A549 (cell line): ENCODE data around the gene DNAJB14. TPM values are rescaled to one million over a fixed set of nuclear protein-coding genes. Genes with fewer than 3 reads are reported as not detected.

Source experiments
- ATAC-seq, 2 experiments: fragments of 200-7000 bp in 1 of 2; fragments of >200 bp in 1 of 2; cut with Nextera tagmentation in 1 of 2; cut with Tn5 transposase in 1 of 2; 3 replicates each; pipeline versions ENCODE4 v1.8.0 to v1.9.1; 2018 to 2020; ENCODE audit warnings: mild to moderate bottlenecking in 1 of 2, moderate library complexity in 1 of 2
- CTCF ChIA-PET: fragments of 300-600 bp; sonication (Branson Sonifier 250); formaldehyde crosslinking; extraction: SDS; loops from one replicate; lab custom pipeline; 2021; ENCODE audit warnings: antibody characterized with exemption, inconsistent platforms; lab: Yijun Ruan, JAX
- POLR2A ChIA-PET: fragments of 350-600 bp; formaldehyde crosslinking; extraction: SDS; loops from one replicate; lab custom pipeline; 2021; ENCODE audit warnings: antibody characterized with exemption, inconsistent platforms; lab: Yijun Ruan, JAX
- DNase-seq, 2 experiments: peaks; one replicate each; pipeline versions ENCODE4 v3.0.0 to v3.0.0-alpha.2; 2011 to 2016; ENCODE audit warnings: low read depth in 1 of 2, low spot score in 1 of 2
- FAIRE-seq: peaks from 2 replicates; lab custom pipeline; 2011; peaks lifted over from hg19 to GRCh38; lab: Jason Lieb, UNC
- H3K27ac ChIP-seq, 2 experiments: fragments of >200 bp; sonication (Bioruptor Twin); formaldehyde crosslinking; 3 replicates each; pipeline ENCODE4 v1.5.1; 2016 to 2017
- H3K4me1 ChIP-seq: fragments of >200 bp; sonication (Bioruptor Twin); formaldehyde crosslinking; 3 replicates; pipeline ENCODE4 v1.6.1; 2016
- H3K4me2 ChIP-seq: fragments of >200 bp; sonication (Bioruptor Twin); formaldehyde crosslinking; 3 replicates; pipeline ENCODE4 v1.6.1; 2016
- H3K4me3 ChIP-seq: fragments of >200 bp; sonication (Bioruptor Twin); formaldehyde crosslinking; 3 replicates; pipeline ENCODE4 v1.5.1; 2016
- H3K9me3 ChIP-seq: fragments of >200 bp; sonication (Bioruptor Twin); formaldehyde crosslinking; 3 replicates; pipeline ENCODE4 v1.6.1; 2016
- BCL3 ChIP-seq: fragments of >200 bp; sonication (Bioruptor Twin); formaldehyde crosslinking; IDR thresholded peaks from 3 replicates; pipeline ENCODE4 v1.6.1; 2016
- CBX2 ChIP-seq: fragments of 200-600 bp; sonication (generic); IDR thresholded peaks from 2 replicates; pipeline ENCODE4 v1.6.1; 2016; ENCODE audit warnings: low read depth, mild to moderate bottlenecking, borderline replicate concordance
- CBX8 ChIP-seq: fragments of 200-600 bp; sonication (generic); IDR thresholded peaks from 2 replicates; pipeline ENCODE4 v1.6.1; 2016
- CHD2 ChIP-seq: fragments of 150-350 bp; IDR thresholded peaks from 2 replicates; pipeline ENCODE4 v1.6.1; 2014; ENCODE audit warnings: low read length; ENCODE audit not compliant: partially characterized antibody
- CHD4 ChIP-seq: fragments of 200-600 bp; sonication (generic); IDR thresholded peaks from 2 replicates; pipeline ENCODE4 v1.6.1; 2016; ENCODE audit warnings: antibody characterized with exemption, mild to moderate bottlenecking, borderline replicate concordance
- CTCF ChIP-seq: fragments of >200 bp; sonication (Bioruptor Twin); formaldehyde crosslinking; IDR thresholded peaks from 3 replicates; pipeline ENCODE4 v1.5.1; 2016
- EP300 ChIP-seq, 2 experiments: fragments of >200 bp; sonication (Bioruptor Twin); formaldehyde crosslinking; IDR thresholded peaks; 2 replicates in 1 of 2; 3 replicates in 1 of 2; pipeline ENCODE4 v1.6.1; 2016 to 2017
- ESRRA ChIP-seq: fragments of 150-350 bp; IDR thresholded peaks from 2 replicates; pipeline ENCODE4 v1.6.1; 2014; ENCODE audit warnings: mild to moderate bottlenecking, low read length, borderline replicate concordance
- FOSL2 ChIP-seq, 2 experiments: fragments of 450-650 bp in 1 of 2; fragments of >200 bp in 1 of 2; sonication (Bioruptor Twin) in 1 of 2; formaldehyde crosslinking; IDR thresholded peaks; 2 replicates each; pipeline versions ENCODE4 v1.5.0 to v1.6.1; 2016 to 2020; ENCODE audit warnings: mild to moderate bottlenecking in 1 of 2, moderate library complexity in 1 of 2
- GATA3 ChIP-seq: IDR thresholded peaks from 2 replicates; pipeline ENCODE4 v1.6.1; 2012; ENCODE audit warnings: borderline replicate concordance
- HDAC2 ChIP-seq: fragments of 200-600 bp; sonication (generic); IDR thresholded peaks from 2 replicates; pipeline ENCODE4 v1.6.1; 2016
- HEYL ChIP-seq: fragments of 250-450 bp; sonication (Bioruptor Pico); IDR thresholded peaks from 2 replicates; pipeline ENCODE4 v1.8.0; 2021; ENCODE audit warnings: mild to moderate bottlenecking, moderate library complexity
- KDM1A ChIP-seq: fragments of 200-600 bp; sonication (generic); IDR thresholded peaks from 2 replicates; pipeline ENCODE4 v1.6.1; 2016; ENCODE audit warnings: low read depth, mild to moderate bottlenecking
- NFE2L2 ChIP-seq: fragments of 150-350 bp; conservative IDR thresholded peaks from 2 replicates; pipeline ENCODE4 v1.6.1; 2014; ENCODE audit warnings: low read length
- NPAS2 ChIP-seq: fragments of 250-450 bp; sonication (Bioruptor Pico); IDR thresholded peaks from 2 replicates; pipeline ENCODE4 v1.8.0; 2022; ENCODE audit warnings: mild to moderate bottlenecking, moderate library complexity, borderline replicate concordance
- NR3C1 ChIP-seq: fragments of >200 bp; sonication (Bioruptor Twin); formaldehyde crosslinking; IDR thresholded peaks from 3 replicates; pipeline ENCODE4 v1.6.1; 2017
- POLR2AphosphoS2 ChIP-seq: conservative IDR thresholded peaks from 2 replicates; pipeline ENCODE4 v1.6.1; 2012; ENCODE audit warnings: low read length, improper control_type of control experiment, inconsistent platforms
- RCOR1 ChIP-seq: fragments of 150-350 bp; IDR thresholded peaks from 2 replicates; pipeline ENCODE4 v1.6.1; 2014; ENCODE audit warnings: antibody characterized with exemption, low read length, low read depth
- SREBF2 ChIP-seq: fragments of 450-650 bp; IDR thresholded peaks from 2 replicates; pipeline ENCODE4 v1.6.1; 2014; ENCODE audit warnings: mild to moderate bottlenecking, moderate library complexity
- TFCP2L1 ChIP-seq: fragments of 250-450 bp; sonication (Bioruptor Pico); IDR thresholded peaks from 2 replicates; pipeline ENCODE4 v1.5.0; 2021; ENCODE audit warnings: mild to moderate bottlenecking
- ZSCAN20 ChIP-seq: fragments of 250-450 bp; sonication (Bioruptor Pico); IDR thresholded peaks from 2 replicates; pipeline ENCODE4 v1.8.0; 2022; ENCODE audit warnings: mild to moderate bottlenecking, moderate library complexity
- WGBS: methylation state at CpG from one replicate; pipeline ENCODE4 v1.1.6; 2017; ENCODE audit errors: missing lambda C conversion rate; 5-methylcytosine and 5-hydroxymethylcytosine counted together
- polyA plus RNA-seq, 4 experiments: library from polyadenylated mRNA; depleted of rRNA in 3 of 4; stranded (reverse); fragments of >200 nt; fragmentation: RNase III in 1 of 4; extraction: RNeasy Plus Mini Kit Qiagen cat#74134 plus additional on column Dnase treatment in 1 of 4; gene quantifications; 2 replicates in 3 of 4; 3 replicates in 1 of 4; pipeline ENCODE4 v1.2.3, GENCODE V29; 2011 to 2017
- TF ChIP-seq, protein P1 (sequence below): fragments of 200-600 bp; sonication (generic); IDR thresholded peaks from 2 replicates; pipeline ENCODE4 v1.6.1; 2016; ENCODE audit warnings: antibody characterized with exemption, mild to moderate bottlenecking, moderate library complexity
- TF ChIP-seq, protein P2 (sequence below): IDR thresholded peaks from 2 replicates; pipeline ENCODE4 v1.6.1; 2012

The DNAJB14 gene
- polyA plus RNA-seq, 2 of the 4 experiments (the other 2 are of a cell fraction), result 22.8 to 34.0 TPM

GRCh38 chr4:99891351-99891750, 55.1 kb downstream of the DNAJB14 start:
- H3K4me1 ChIP-seq, result peaks cover 6% of the 10 kb centered on the region; the same call in 1 of the 3 replicates
- H3K27ac ChIP-seq, result no peak overlapping the region
- FAIRE-seq, result no peak
- DNase-seq, result no peak
- WGBS, result 78% methylated on average over 2 of the region's 2 CpGs
- H3K9me3 ChIP-seq, result no peaks in the 10 kb centered on the region
- CTCF ChIA-PET, result no interaction called here
- ATAC-seq, result no peak
- H3K4me3 ChIP-seq, result no peak overlapping the region
- POLR2A ChIA-PET, result no interaction called here
- H3K4me2 ChIP-seq, result no peak overlapping the region
- TF ChIP-seq BCL3 (no peak), NR3C1 (no peak), CBX8 (no peak), CBX2 (no peak)

DNA sequence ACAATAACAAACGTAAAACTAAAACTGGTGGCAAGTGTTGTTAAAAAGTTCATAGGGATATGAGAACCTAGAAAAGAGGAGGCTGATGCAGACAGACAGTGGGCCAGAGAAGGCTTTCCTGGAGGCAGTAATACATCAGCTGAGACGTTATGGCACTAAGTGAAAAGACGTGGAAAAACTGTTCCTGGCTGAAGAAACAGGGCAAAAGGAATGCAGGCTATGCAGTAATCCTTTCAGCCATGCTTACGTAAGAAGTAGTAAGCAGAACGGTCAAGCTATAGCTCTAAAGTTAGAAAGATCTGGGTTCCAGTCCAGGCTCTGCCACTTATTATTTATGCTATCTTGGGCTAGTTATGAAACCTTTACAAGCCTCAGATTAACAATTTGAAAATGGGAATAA, 58.6 kb downstream of the DNAJB14 start:
- TF ChIP-seq GATA3 (no peak), RCOR1 (no peak), KDM1A (no peak), TFCP2L1 (no peak), NPAS2 (CRISPR knock-in tag) (no peak), POLR2AphosphoS2 (no peak), HDAC2 (no peak), ZSCAN20 (CRISPR knock-in tag) (no peak), CTCF (no peak), SREBF2 (no peak), NFE2L2 (no peak), FOSL2 (IDR thresholded peaks at IDR 0.05) (no peak), FOSL2 (CRISPR knock-in tag; IDR thresholded peaks at IDR 0.05) (no peak), CHD4 (no peak), ESRRA (no peak), BCL3 (no peak), EP300 (IDR thresholded peaks at IDR 0.05) (no peak), HEYL (CRISPR knock-in tag) (no peak), CHD2 (no peak)
- TF ChIP-seq, protein P1, sequence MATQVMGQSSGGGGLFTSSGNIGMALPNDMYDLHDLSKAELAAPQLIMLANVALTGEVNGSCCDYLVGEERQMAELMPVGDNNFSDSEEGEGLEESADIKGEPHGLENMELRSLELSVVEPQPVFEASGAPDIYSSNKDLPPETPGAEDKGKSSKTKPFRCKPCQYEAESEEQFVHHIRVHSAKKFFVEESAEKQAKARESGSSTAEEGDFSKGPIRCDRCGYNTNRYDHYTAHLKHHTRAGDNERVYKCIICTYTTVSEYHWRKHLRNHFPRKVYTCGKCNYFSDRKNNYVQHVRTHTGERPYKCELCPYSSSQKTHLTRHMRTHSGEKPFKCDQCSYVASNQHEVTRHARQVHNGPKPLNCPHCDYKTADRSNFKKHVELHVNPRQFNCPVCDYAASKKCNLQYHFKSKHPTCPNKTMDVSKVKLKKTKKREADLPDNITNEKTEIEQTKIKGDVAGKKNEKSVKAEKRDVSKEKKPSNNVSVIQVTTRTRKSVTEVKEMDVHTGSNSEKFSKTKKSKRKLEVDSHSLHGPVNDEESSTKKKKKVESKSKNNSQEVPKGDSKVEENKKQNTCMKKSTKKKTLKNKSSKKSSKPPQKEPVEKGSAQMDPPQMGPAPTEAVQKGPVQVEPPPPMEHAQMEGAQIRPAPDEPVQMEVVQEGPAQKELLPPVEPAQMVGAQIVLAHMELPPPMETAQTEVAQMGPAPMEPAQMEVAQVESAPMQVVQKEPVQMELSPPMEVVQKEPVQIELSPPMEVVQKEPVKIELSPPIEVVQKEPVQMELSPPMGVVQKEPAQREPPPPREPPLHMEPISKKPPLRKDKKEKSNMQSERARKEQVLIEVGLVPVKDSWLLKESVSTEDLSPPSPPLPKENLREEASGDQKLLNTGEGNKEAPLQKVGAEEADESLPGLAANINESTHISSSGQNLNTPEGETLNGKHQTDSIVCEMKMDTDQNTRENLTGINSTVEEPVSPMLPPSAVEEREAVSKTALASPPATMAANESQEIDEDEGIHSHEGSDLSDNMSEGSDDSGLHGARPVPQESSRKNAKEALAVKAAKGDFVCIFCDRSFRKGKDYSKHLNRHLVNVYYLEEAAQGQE, result no peak
- TF ChIP-seq, protein P2, sequence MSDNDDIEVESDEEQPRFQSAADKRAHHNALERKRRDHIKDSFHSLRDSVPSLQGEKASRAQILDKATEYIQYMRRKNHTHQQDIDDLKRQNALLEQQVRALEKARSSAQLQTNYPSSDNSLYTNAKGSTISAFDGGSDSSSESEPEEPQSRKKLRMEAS, result no peak
- ChIA-PET POLR2A (no interaction called here), CTCF (no interaction called here)
- no peak overlapping the region for H3K4me3 ChIP-seq
- H3K4me1 ChIP-seq, result peaks cover under 1% of the 10 kb centered on the region; the same call in 1 of the 3 replicates
- H3K9me3 ChIP-seq, result no peaks in the 10 kb centered on the region
- WGBS, result 76% methylated on average over 5 of the region's 5 CpGs
- no peak for DNase-seq
- H3K4me2 ChIP-seq, result no peak overlapping the region
- no peak overlapping the region for H3K27ac ChIP-seq
- no peak for FAIRE-seq
- no peak for ATAC-seq
